SW 1271 (cell line): ENCODE results near the gene PFN3.

ENCODE experiments used
- DNase-seq, 2 experiments: peaks; one replicate each; lab custom pipeline; 2025; lab: John Stamatoyannopoulos, UW

Gene PFN3

GRCh38 chr5:177399997-177400868 is at the start of gene PFN3:
Gene PFN3, minus strand, starts transcription at chr5:177400661. Its CDS starts 85 bp downstream, at chr5:177400576.
- no peak for DNase-seq

- no peak for DNase-seq
Observed at GRCh38 chr5:177449140-177450061, 48.9 kb upstream of the PFN3 start.

- no peak for DNase-seq
Observed at GRCh38 chr5:177448244-177448950, 47.9 kb upstream of the PFN3 start.

- DNase-seq: peak; percentile 92 to 95
Observed at GRCh38 chr5:177447611-177448243, 47.3 kb upstream of the PFN3 start.

GRCh38 chr5:177447066-177447610 is 46.7 kb upstream of the PFN3 start:
- peak in 1 of 2 experiments; percentile 42 for DNase-seq

- DNase-seq: peak in 1 of 2 experiments; percentile 64
Observed at GRCh38 chr5:177446200-177447065, 46.0 kb upstream of the PFN3 start, which contains the start of gene PRR7. Gene PRR7, plus strand, starts transcription at chr5:177446814. Its CDS starts 8,254 bp downstream, at chr5:177455068.

- no peak for DNase-seq
Observed at GRCh38 chr5:177445917-177446199, 45.4 kb upstream of the PFN3 start.

GRCh38 chr5:177445052-177445916 is 44.8 kb upstream of the PFN3 start:
- DNase-seq: no peak

GRCh38 chr5:177444106-177445051 is 43.9 kb upstream of the PFN3 start:
- DNase-seq: no peak

GRCh38 chr5:177443144-177443983 is 42.9 kb upstream of the PFN3 start:
- DNase-seq: no peak

- DNase-seq: no peak
Observed at GRCh38 chr5:177442066-177442826, 41.8 kb upstream of the PFN3 start.

GRCh38 chr5:177440990-177441780 is 40.7 kb upstream of the PFN3 start:
- DNase-seq: no peak

GRCh38 chr5:177440211-177440989 is 39.9 kb upstream of the PFN3 start:
- DNase-seq: no peak

GRCh38 chr5:177439518-177440053 is 39.1 kb upstream of the PFN3 start:
- no peak for DNase-seq

GRCh38 chr5:177438468-177438867 is 38.0 kb upstream of the PFN3 start:
- no peak for DNase-seq
